GM23338 (cell line): ENCODE measurements around the gene SOAT2. TPM values are rescaled to one million over a fixed set of nuclear protein-coding genes. Genes with fewer than 3 reads are reported as not detected.

Experiments used
- ATAC-seq: fragments of 200-7000 bp; cut with Tn5 transposase; 3 replicates; pipeline ENCODE4 v1.9.1; 2020
- DNase-seq: peaks from one replicate; pipeline ENCODE4 v3.0.0-alpha.2; 2015; ENCODE audit warnings: low spot score
- H2AFZ ChIP-seq: fragments of 200-600 bp; sonication (generic); 2 replicates; pipeline ENCODE4 v1.8.0; 2016; ENCODE audit warnings: antibody characterized with exemption, mild to moderate bottlenecking, moderate library complexity
- H3F3A ChIP-seq: fragments of 200-600 bp; sonication (generic); replicated peaks from 2 replicates; pipeline ENCODE4 v1.8.0; 2017; ENCODE audit warnings: antibody characterized with exemption, mixed run types, low read depth
- H3K27ac ChIP-seq: fragments of 200-600 bp; sonication (generic); 2 replicates; pipeline ENCODE4 v1.6.1; 2016; ENCODE audit warnings: low read depth
- H3K27me3 ChIP-seq: fragments of 200-600 bp; sonication (generic); 2 replicates; pipeline ENCODE4 v1.8.0; 2016; ENCODE audit warnings: mild to moderate bottlenecking, mixed run types, moderate library complexity; ENCODE audit not compliant: insufficient read depth
- H3K36me3 ChIP-seq: fragments of 200-600 bp; sonication (generic); 2 replicates; pipeline ENCODE4 v1.8.0; 2016; ENCODE audit warnings: mild to moderate bottlenecking; ENCODE audit not compliant: insufficient read depth
- H3K4me1 ChIP-seq: fragments of 200-600 bp; sonication (generic); 2 replicates; pipeline ENCODE4 v1.8.0; 2016; ENCODE audit warnings: mild to moderate bottlenecking, moderate library complexity; ENCODE audit not compliant: insufficient read depth
- H3K4me2 ChIP-seq: fragments of 200-600 bp; sonication (generic); 2 replicates; pipeline ENCODE4 v1.7.1; 2017; ENCODE audit warnings: mixed run types
- H3K4me3 ChIP-seq: fragments of 200-600 bp; sonication (generic); 2 replicates; pipeline ENCODE4 v1.6.1; 2016; ENCODE audit warnings: mixed run types
- H3K79me2 ChIP-seq: fragments of 200-600 bp; sonication (generic); replicated peaks from 2 replicates; pipeline ENCODE4 v1.8.0; 2017; ENCODE audit warnings: mild to moderate bottlenecking; ENCODE audit not compliant: insufficient read depth
- H3K9me2 ChIP-seq: fragments of 200-600 bp; sonication (generic); 2 replicates; pipeline ENCODE4 v1.8.0; 2017; ENCODE audit not compliant: insufficient read depth
- H4K20me1 ChIP-seq: fragments of 200-600 bp; sonication (generic); replicated peaks from 2 replicates; pipeline ENCODE4 v1.8.0; 2017; ENCODE audit warnings: mild to moderate bottlenecking; ENCODE audit not compliant: insufficient read depth
- H3K27ac Mint-ChIP-seq: 2 replicates; pipeline ENCODE4 v1.8.0; 2020; ENCODE audit warnings: inconsistent platforms, mild to moderate bottlenecking, moderate library complexity, mixed read lengths
- H3K27me3 Mint-ChIP-seq: 3 replicates; pipeline ENCODE4 v1.8.0; 2022; ENCODE audit warnings: low read depth, mild to moderate bottlenecking, moderate library complexity, mixed read lengths, inconsistent platforms; ENCODE audit not compliant: insufficient read depth, poor library complexity
- H3K36me3 Mint-ChIP-seq: 3 replicates; pipeline ENCODE4 v1.8.0; 2021; ENCODE audit warnings: low read depth, mild to moderate bottlenecking, inconsistent platforms, moderate library complexity, mixed read lengths
- H3K4me1 Mint-ChIP-seq: 3 replicates; pipeline ENCODE4 v1.8.0; 2020; ENCODE audit warnings: mild to moderate bottlenecking, inconsistent platforms, mixed read lengths
- H3K4me3 Mint-ChIP-seq: 3 replicates; pipeline ENCODE4 v1.8.0; 2021; ENCODE audit warnings: moderate library complexity, mild to moderate bottlenecking, inconsistent platforms, mixed read lengths
- H3K9me3 Mint-ChIP-seq: 3 replicates; pipeline ENCODE4 v1.8.0; 2020; ENCODE audit warnings: moderate library complexity, mild to moderate bottlenecking, inconsistent platforms, mixed read lengths
- CREB1 ChIP-seq: fragments of 250-450 bp; sonication (Bioruptor Pico); IDR thresholded peaks from 2 replicates; pipeline ENCODE4 v1.5.0; 2020; ENCODE audit warnings: low read depth, mild to moderate bottlenecking, moderate library complexity
- EZH2 ChIP-seq: fragments of 200-600 bp; sonication (generic); IDR thresholded peaks from one replicate; pipeline ENCODE4 v1.8.0; 2017; ENCODE audit warnings: antibody characterized with exemption, mild to moderate bottlenecking, low read depth; ENCODE audit not compliant: unreplicated experiment
- JUNB ChIP-seq: IDR thresholded peaks from one replicate; pipeline ENCODE4 v1.6.1; 2016; ENCODE audit warnings: antibody characterized with exemption; ENCODE audit not compliant: unreplicated experiment
- NANOG ChIP-seq: IDR thresholded peaks from 2 replicates; pipeline ENCODE4 v1.6.1; 2016; ENCODE audit warnings: antibody characterized with exemption, borderline replicate concordance
- POLR2AphosphoS5 ChIP-seq: IDR thresholded peaks from 2 replicates; pipeline ENCODE4 v1.6.1; 2016; ENCODE audit warnings: antibody characterized with exemption, low read depth
- STAT1 ChIP-seq: IDR thresholded peaks from one replicate; pipeline ENCODE4 v1.6.1; 2016; ENCODE audit warnings: antibody characterized with exemption; ENCODE audit not compliant: unreplicated experiment
- ZNF114 ChIP-seq: fragments of 250-450 bp; sonication (Bioruptor Pico); IDR thresholded peaks from 2 replicates; pipeline ENCODE4 v1.5.0; 2020; ENCODE audit warnings: mild to moderate bottlenecking, moderate library complexity
- ZNF331 ChIP-seq: fragments of 250-450 bp; sonication (Bioruptor Pico); IDR thresholded peaks from 2 replicates; pipeline ENCODE4 v1.5.0; 2020; ENCODE audit warnings: low read depth, mild to moderate bottlenecking, moderate library complexity
- polyA plus RNA-seq: library from polyadenylated mRNA; unstranded; fragments of >200 nt; fragmentation: Nextera tagmentation; extraction: Ambion mirVana; gene quantifications from 2 replicates; pipeline ENCODE4 v1.2.1, GENCODE V29; 2016
- total RNA-seq: library from RNA; depleted of rRNA; stranded (reverse); fragments of >200 nt; shearing (Covaris generic); gene quantifications from 2 replicates; pipeline ENCODE4 v1.2.3, GENCODE V29; 2014
- TF ChIP-seq, protein P1 (sequence below), 2 experiments: fragments of 200-600 bp in 1 of 2; sonication (generic) in 1 of 2; conservative IDR thresholded peaks; 2 replicates each; pipeline versions ENCODE4 v1.5.1 to v1.6.1; 2016 to 2017; ENCODE audit warnings: antibody characterized with exemption in 2 of 2, low read depth in 2 of 2, mild to moderate bottlenecking in 2 of 2, moderate library complexity in 1 of 2
- TF ChIP-seq, protein P2 (sequence below): IDR thresholded peaks from 2 replicates; pipeline ENCODE4 v1.6.1; 2016; ENCODE audit warnings: antibody characterized with exemption
- TF ChIP-seq, protein P3 (sequence below): IDR thresholded peaks from one replicate; pipeline ENCODE4 v1.6.1; 2018; ENCODE audit warnings: antibody characterized with exemption; ENCODE audit not compliant: unreplicated experiment

SOAT2 gene
- total and polyA plus RNA-seq, 2 experiments from 2014 or later = not detected

DNA sequence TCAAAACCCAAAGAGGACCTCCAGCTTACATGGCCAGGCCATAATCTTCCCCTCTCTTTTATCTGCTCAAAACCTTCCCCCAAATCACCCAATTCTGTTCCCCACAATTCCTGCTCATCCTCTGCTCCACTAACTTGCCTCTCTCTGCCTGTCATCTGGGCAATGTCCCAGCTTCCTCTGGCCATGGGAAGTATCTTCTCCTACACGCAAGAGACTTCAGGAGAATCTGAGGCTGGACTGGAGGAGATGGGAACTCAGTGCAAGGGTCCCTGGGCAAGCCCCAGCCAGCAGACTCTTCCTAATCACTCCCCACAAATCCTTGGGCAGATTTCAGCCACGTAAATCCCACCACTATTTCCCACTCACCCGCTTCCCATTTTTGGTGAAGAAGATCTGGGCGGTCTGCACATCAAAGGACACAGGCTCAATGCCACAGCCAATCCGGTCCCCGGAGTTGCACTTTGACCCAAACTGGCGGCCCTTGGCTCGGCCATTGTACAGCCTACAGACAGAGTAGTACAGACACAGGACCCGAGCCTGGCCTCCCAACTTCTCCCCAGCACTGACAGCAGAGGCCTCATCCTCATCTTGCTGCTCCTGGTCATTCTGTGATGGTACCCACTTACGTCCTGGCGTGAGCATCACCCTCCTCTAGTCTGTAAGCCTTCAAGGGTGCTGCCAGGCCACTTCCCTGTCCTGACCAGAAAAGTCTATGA is 28.8 kb upstream of the SOAT2 start:
- Histone ChIP-seq H3K27me3 (0 out of 2 replicates have a peak, but pooled peaks cover 3% of the 10 kb centered on the region), H2AFZ (no peak overlapping the region), H3K79me2 (no peaks in the 10 kb centered on the region), H3K9me2 (no peaks in the 10 kb centered on the region), H3K27ac (no peak overlapping the region), H3K4me3 (no peak overlapping the region), H3F3A (peaks cover 10% of the 10 kb centered on the region; the same call in 1 of the 2 replicates), H3K4me1 (peaks cover 23% of the 10 kb centered on the region), H3K4me2 (no peak overlapping the region), H3K36me3 (no peaks in the 10 kb centered on the region), H4K20me1 (no peaks in the 10 kb centered on the region)
- DNase-seq = no peak
- Mint-ChIP-seq H3K27ac (no peak overlapping the region), H3K4me1 (peaks cover 37% of the 10 kb centered on the region), H3K27me3 (peaks cover 17% of the 10 kb centered on the region), H3K4me3 (no peak overlapping the region), H3K9me3 (no peaks in the 10 kb centered on the region), H3K36me3 (peaks cover 11% of the 10 kb centered on the region)
- TF ChIP-seq, protein P1, sequence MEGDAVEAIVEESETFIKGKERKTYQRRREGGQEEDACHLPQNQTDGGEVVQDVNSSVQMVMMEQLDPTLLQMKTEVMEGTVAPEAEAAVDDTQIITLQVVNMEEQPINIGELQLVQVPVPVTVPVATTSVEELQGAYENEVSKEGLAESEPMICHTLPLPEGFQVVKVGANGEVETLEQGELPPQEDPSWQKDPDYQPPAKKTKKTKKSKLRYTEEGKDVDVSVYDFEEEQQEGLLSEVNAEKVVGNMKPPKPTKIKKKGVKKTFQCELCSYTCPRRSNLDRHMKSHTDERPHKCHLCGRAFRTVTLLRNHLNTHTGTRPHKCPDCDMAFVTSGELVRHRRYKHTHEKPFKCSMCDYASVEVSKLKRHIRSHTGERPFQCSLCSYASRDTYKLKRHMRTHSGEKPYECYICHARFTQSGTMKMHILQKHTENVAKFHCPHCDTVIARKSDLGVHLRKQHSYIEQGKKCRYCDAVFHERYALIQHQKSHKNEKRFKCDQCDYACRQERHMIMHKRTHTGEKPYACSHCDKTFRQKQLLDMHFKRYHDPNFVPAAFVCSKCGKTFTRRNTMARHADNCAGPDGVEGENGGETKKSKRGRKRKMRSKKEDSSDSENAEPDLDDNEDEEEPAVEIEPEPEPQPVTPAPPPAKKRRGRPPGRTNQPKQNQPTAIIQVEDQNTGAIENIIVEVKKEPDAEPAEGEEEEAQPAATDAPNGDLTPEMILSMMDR (conservative IDR thresholded peaks at IDR 0.05; ENCODE audit: low read depth in 2 of 2) = no peak
- TF ChIP-seq NANOG (no peak), ZNF331 (CRISPR knock-in tag) (no peak), STAT1 (no peak), ZNF114 (CRISPR knock-in tag) (no peak), JUNB (no peak)
- TF ChIP-seq, protein P2, sequence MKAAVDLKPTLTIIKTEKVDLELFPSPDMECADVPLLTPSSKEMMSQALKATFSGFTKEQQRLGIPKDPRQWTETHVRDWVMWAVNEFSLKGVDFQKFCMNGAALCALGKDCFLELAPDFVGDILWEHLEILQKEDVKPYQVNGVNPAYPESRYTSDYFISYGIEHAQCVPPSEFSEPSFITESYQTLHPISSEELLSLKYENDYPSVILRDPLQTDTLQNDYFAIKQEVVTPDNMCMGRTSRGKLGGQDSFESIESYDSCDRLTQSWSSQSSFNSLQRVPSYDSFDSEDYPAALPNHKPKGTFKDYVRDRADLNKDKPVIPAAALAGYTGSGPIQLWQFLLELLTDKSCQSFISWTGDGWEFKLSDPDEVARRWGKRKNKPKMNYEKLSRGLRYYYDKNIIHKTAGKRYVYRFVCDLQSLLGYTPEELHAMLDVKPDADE = no peak
- TF ChIP-seq, protein P3, sequence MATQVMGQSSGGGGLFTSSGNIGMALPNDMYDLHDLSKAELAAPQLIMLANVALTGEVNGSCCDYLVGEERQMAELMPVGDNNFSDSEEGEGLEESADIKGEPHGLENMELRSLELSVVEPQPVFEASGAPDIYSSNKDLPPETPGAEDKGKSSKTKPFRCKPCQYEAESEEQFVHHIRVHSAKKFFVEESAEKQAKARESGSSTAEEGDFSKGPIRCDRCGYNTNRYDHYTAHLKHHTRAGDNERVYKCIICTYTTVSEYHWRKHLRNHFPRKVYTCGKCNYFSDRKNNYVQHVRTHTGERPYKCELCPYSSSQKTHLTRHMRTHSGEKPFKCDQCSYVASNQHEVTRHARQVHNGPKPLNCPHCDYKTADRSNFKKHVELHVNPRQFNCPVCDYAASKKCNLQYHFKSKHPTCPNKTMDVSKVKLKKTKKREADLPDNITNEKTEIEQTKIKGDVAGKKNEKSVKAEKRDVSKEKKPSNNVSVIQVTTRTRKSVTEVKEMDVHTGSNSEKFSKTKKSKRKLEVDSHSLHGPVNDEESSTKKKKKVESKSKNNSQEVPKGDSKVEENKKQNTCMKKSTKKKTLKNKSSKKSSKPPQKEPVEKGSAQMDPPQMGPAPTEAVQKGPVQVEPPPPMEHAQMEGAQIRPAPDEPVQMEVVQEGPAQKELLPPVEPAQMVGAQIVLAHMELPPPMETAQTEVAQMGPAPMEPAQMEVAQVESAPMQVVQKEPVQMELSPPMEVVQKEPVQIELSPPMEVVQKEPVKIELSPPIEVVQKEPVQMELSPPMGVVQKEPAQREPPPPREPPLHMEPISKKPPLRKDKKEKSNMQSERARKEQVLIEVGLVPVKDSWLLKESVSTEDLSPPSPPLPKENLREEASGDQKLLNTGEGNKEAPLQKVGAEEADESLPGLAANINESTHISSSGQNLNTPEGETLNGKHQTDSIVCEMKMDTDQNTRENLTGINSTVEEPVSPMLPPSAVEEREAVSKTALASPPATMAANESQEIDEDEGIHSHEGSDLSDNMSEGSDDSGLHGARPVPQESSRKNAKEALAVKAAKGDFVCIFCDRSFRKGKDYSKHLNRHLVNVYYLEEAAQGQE = no peak
- no peak for ATAC-seq

DNA sequence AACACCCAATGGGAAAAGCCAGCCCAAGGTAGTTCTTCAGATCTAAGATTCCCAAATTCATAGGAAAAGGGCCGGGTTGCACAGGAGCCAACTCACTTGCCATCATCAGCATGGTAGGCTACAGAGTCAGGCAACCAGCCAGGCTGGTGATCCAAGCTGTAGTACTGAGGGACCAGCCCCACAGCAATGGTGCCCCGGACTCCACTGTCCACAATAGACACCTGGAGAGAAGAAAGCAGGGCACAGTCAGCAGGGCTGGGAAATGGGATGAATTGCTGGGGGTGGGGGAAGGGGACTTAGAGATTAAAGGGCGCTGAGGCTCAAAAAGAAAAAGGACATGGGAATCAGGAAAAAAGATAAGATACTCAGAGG is 28.3 kb upstream of the SOAT2 start:
- Mint-ChIP-seq H3K4me1 (peaks cover 35% of the 10 kb centered on the region), H3K27ac (no peak overlapping the region; the same call in 1 of the 2 replicates), H3K27me3 (peaks cover 15% of the 10 kb centered on the region), H3K36me3 (peaks cover 11% of the 10 kb centered on the region), H3K9me3 (no peaks in the 10 kb centered on the region), H3K4me3 (no peak overlapping the region)
- Histone ChIP-seq H2AFZ (no peak overlapping the region), H3K4me2 (no peak overlapping the region), H3K4me1 (peaks cover 21% of the 10 kb centered on the region), H3K9me2 (no peaks in the 10 kb centered on the region), H3K79me2 (no peaks in the 10 kb centered on the region), H3K27ac (no peak overlapping the region), H3K4me3 (no peak overlapping the region), H4K20me1 (no peaks in the 10 kb centered on the region), H3F3A (peaks cover 16% of the 10 kb centered on the region; the same call in 1 of the 2 replicates), H3K27me3 (0 out of 2 replicates have a peak, but pooled peaks cover 3% of the 10 kb centered on the region), H3K36me3 (no peaks in the 10 kb centered on the region)
- DNase-seq = no peak
- no peak for ATAC-seq
- TF ChIP-seq CREB1 (CRISPR knock-in tag) = no peak
- TF ChIP-seq POLR2AphosphoS5 = no peak
- no peak for TF ChIP-seq EZH2
- no peak for TF ChIP-seq ZNF114 (CRISPR knock-in tag)
- TF ChIP-seq ZNF331 (CRISPR knock-in tag) = no peak
- TF ChIP-seq, protein P1 (conservative IDR thresholded peaks at IDR 0.05; ENCODE audit: low read depth in 2 of 2) = no peak
